Measurements from ENCODE around the gene ADCY1.

Gene ADCY1

DNA sequence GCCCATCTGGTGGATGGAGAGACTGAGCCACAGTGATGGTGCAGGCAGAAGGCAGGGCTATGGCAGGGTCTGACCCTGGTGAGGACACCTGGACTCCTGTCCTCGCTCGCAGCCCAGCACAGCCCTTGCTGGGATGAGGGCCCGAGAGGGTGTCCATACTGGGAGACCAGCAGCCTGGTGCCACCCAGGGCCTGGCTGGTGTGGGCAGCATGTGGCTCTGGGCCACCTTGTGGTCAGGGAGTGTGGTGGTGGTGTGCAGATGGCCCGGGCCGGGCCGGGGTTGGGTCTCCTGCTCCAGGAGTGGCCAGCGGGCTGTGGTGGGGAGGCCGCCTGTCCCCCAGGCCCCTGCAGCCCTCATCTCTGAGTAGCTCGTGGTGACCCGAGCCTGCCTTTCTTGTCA is 14.9 kb downstream of the ADCY1 start:
- Mint-ChIP-seq H3K27ac (no peak overlapping the region), H3K4me3 (no peak overlapping the region), H3K4me1 (peaks cover 24% of the 10 kb centered on the region), H3K36me3 (ENCODE audit: low read depth) (no peaks in the 10 kb centered on the region), H3K9me3 (no peaks in the 10 kb centered on the region), H3K27me3 (ENCODE audit: low read depth, poor library complexity) (no peaks in the 10 kb centered on the region)
- no peak for DNase-seq
- TF ChIP-seq, protein P1, sequence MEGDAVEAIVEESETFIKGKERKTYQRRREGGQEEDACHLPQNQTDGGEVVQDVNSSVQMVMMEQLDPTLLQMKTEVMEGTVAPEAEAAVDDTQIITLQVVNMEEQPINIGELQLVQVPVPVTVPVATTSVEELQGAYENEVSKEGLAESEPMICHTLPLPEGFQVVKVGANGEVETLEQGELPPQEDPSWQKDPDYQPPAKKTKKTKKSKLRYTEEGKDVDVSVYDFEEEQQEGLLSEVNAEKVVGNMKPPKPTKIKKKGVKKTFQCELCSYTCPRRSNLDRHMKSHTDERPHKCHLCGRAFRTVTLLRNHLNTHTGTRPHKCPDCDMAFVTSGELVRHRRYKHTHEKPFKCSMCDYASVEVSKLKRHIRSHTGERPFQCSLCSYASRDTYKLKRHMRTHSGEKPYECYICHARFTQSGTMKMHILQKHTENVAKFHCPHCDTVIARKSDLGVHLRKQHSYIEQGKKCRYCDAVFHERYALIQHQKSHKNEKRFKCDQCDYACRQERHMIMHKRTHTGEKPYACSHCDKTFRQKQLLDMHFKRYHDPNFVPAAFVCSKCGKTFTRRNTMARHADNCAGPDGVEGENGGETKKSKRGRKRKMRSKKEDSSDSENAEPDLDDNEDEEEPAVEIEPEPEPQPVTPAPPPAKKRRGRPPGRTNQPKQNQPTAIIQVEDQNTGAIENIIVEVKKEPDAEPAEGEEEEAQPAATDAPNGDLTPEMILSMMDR (IDR thresholded peaks at IDR 0.05), result no peak

DNA sequence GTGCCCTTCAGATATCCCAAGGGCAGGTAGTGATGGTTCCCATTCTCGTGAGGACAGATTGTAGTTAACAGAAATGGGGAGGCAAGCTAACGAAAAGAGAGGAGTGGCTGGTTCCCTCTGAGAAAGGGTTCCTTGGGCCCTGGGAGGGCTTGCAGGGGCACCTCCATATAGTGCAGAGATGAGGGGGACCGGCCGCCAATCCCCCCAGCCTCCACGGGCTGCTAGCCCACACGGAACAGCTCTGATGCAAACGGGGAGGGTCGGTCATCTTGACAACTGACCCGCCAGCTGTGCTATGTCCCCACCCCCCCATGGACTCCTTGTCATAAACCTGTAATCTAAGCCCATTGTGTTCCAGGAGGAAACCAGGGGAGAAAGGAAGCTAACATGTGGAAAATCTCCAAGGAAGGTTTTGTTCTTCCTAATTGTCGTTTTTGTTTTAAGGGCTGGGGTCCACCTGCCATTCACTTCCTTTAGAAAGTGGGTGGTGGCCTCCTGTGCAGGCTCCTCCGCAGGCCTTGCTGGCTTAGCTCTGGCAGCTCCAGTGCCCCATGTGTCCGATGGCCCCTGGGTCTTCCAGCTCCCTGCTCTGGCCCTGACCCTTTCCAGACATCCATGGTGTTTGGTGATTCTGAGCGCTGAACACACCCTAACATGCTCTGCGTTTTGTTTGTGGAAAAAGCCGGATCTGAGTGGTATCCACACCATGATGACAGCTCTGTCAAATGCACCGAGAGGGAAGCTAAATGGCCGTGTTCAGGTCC is 15.9 kb downstream of the ADCY1 start:
- H3K36me3 Mint-ChIP-seq (ENCODE audit: low read depth), result no peaks in the 10 kb centered on the region
- TF ChIP-seq, protein P1 (IDR thresholded peaks at IDR 0.05), result no peak
- DNase-seq, result no peak
- no peaks in the 10 kb centered on the region for H3K27me3 Mint-ChIP-seq (ENCODE audit: low read depth, poor library complexity)
- H3K4me3 Mint-ChIP-seq, result no peak overlapping the region
- H3K4me1 Mint-ChIP-seq, result peaks cover 22% of the 10 kb centered on the region
- H3K9me3 Mint-ChIP-seq, result no peaks in the 10 kb centered on the region
- H3K27ac Mint-ChIP-seq, result no peak overlapping the region

DNA sequence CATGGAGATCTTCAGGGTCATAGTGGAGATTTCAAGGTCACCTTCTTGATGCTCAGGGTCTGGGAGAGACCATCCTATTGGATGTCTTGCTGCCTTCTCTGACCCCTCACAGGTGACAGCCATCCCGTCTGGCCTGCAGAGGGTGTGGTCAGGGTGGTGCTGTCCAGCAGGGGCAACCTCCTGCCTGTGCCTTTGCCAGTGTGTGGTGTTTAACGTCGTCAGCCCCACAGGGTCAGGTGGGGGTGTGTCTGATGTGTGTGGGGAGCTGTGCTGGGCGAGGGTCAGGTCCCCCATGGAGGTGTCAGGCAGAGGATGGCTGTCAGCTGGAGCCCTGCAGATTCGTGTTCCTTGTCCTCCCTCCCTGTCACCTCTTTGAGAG is 16.5 kb downstream of the ADCY1 start:
- no peaks in the 10 kb centered on the region for H3K36me3 Mint-ChIP-seq (ENCODE audit: low read depth)
- no peaks in the 10 kb centered on the region for H3K9me3 Mint-ChIP-seq
- H3K4me1 Mint-ChIP-seq, result peaks cover 27% of the 10 kb centered on the region
- TF ChIP-seq, protein P1 (IDR thresholded peaks at IDR 0.05), result no peak
- no peak overlapping the region for H3K4me3 Mint-ChIP-seq
- no peaks in the 10 kb centered on the region for H3K27me3 Mint-ChIP-seq (ENCODE audit: low read depth, poor library complexity)
- H3K27ac Mint-ChIP-seq, result no peak overlapping the region
- DNase-seq, result no peak

DNA sequence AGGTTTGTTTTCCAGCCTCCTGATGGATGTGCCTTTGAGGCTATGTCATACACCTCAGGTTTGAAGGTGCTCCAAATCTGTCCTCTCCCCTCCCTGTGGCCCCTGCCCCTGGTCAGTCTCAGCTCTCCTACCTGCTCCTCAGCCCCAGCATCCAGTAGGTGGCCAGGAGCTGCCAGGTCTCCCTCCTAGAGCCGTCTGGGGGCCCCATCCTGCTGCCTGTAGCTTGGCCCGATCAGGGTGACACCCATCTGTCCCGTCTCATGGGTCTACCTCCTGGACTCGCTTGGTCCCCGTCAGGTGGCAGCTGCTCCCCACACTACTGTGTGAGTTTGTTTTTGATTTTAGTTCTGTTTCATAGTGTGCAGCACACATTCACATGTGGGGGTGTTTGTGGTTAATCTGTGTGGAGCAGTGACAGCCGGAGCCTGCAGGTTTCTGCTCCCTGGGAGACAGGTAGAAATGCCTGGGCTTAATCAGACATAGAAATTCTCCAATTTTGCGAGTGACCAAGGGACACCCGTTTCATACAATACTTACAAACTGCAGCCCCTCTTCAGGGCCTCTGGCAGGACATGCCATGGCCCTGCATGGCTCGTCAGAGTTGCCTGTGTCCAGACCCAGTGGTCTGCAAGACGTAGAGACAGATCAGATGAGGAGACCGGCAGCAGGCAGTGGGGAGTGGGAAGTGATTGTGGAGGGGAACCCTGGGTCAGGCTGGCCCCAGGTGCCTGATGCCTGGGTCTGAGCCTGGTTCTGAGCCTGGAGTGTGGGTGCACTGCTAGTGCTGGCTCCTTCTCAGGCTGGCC is 17.1 kb downstream of the ADCY1 start:
- no peaks in the 10 kb centered on the region for H3K36me3 Mint-ChIP-seq (ENCODE audit: low read depth)
- no peaks in the 10 kb centered on the region for H3K9me3 Mint-ChIP-seq
- H3K4me1 Mint-ChIP-seq, result peaks cover 23% of the 10 kb centered on the region
- no peak overlapping the region for H3K4me3 Mint-ChIP-seq
- TF ChIP-seq, protein P1 (IDR thresholded peaks at IDR 0.05), result no peak
- no peak overlapping the region for H3K27ac Mint-ChIP-seq
- no peak for DNase-seq
- no peaks in the 10 kb centered on the region for H3K27me3 Mint-ChIP-seq (ENCODE audit: low read depth, poor library complexity)

DNA sequence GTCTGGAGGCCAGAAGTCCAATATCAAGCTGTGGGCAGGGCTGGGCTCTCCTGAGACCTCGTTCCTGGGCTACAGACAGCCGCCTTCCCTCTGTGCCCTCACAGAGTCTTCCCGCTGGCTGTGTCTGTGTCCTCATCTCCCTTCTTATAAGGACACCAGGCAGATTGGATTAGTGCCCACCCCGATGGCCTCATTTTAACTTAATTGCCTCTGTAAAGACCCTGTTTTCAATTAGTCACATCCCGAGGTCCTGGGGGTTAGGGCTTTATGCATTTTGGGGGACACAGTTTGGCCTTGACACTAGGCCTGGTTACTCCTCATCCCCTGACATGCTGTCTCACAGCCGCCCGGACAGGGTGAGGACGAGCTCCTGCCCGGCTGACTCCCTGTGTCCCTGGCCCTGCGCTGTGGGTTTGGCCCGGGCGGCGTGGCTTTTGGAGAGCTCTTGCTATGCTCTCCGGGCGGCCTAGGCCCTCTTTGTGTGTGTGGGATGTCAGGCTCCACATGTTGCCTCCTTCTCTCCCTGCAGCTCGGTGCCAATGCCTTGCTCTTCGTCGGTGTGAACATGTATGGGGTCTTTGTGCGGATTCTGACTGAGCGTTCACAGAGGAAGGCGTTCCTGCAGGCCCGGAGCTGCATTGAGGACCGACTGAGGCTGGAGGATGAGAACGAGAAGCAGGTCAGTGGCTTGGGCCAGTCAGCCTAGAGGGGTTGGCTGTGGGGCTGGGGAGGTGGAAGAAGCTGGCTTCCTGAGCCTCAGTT is 18.2 kb downstream of the ADCY1 start:
- no peak for DNase-seq
- peaks cover 23% of the 10 kb centered on the region for H3K4me1 Mint-ChIP-seq
- H3K36me3 Mint-ChIP-seq (ENCODE audit: low read depth), result no peaks in the 10 kb centered on the region
- H3K9me3 Mint-ChIP-seq, result no peaks in the 10 kb centered on the region
- no peaks in the 10 kb centered on the region for H3K27me3 Mint-ChIP-seq (ENCODE audit: low read depth, poor library complexity)
- TF ChIP-seq, protein P1 (IDR thresholded peaks at IDR 0.05), result no peak
- H3K4me3 Mint-ChIP-seq, result no peak overlapping the region
- H3K27ac Mint-ChIP-seq, result peak overlapping the region; percentile 66
